K562 (cell line): ENCODE data around the gene CIART. TPM values are rescaled to one million over a fixed set of nuclear protein-coding genes. Genes with fewer than 3 reads are reported as not detected.
A peak's percentile ranks its signal among the peaks of the same experiment; 100 is the strongest.

Source experiments
- ARID4B ChIP-seq: sonication (generic); formaldehyde crosslinking; IDR thresholded peaks from 2 replicates; pipeline ENCODE4 v1.8.0; 2022; ENCODE audit warnings: mild to moderate bottlenecking, missing genetic modification reagents
- ATF6 ChIP-seq: sonication (generic); formaldehyde crosslinking; IDR thresholded peaks from 2 replicates; pipeline ENCODE4 v1.4.0; 2020; ENCODE audit warnings: mild to moderate bottlenecking, missing genetic modification reagents
- BHLHE40 ChIP-seq: IDR thresholded peaks from 2 replicates; pipeline ENCODE4 v1.6.1; 2011; ENCODE audit warnings: low read length, improper control_type of control experiment
- BRCA1 ChIP-seq, 2 experiments: fragments of 450-650 bp in 1 of 2; sonication (generic) in 1 of 2; formaldehyde crosslinking in 1 of 2; IDR thresholded peaks; 2 replicates each; pipeline versions ENCODE4 v1.5.0 to v1.6.1; 2017 to 2020; ENCODE audit warnings: mild to moderate bottlenecking in 1 of 2, missing genetic modification reagents in 1 of 2
- CREM ChIP-seq: IDR thresholded peaks from 2 replicates; pipeline ENCODE4 v1.6.1; 2014; ENCODE audit warnings: antibody characterized with exemption, low read depth
- E2F6 ChIP-seq, 2 experiments: IDR thresholded peaks; 2 replicates each; pipeline ENCODE4 v1.6.1; 2011; ENCODE audit warnings: borderline replicate concordance in 1 of 2, control low read depth in 1 of 2, low read depth in 1 of 2, low read length in 1 of 2, mild to moderate bottlenecking in 1 of 2, mixed read lengths in 1 of 2, moderate library complexity in 1 of 2; ENCODE audit not compliant: insufficient read depth in 1 of 2, insufficient read length in 1 of 2, poor library complexity in 1 of 2, severe bottlenecking in 1 of 2; ENCODE audit errors: extremely low read depth in 1 of 2
- ETS2 ChIP-seq: IDR thresholded peaks from 2 replicates; pipeline ENCODE4 v1.6.1; 2016; ENCODE audit warnings: borderline replicate concordance, missing genetic modification characterization, mild to moderate bottlenecking, moderate library complexity, missing compliant biosample characterization; ENCODE audit not compliant: poor library complexity, severe bottlenecking
- FOXK1 ChIP-seq: sonication (generic); formaldehyde crosslinking; IDR thresholded peaks from 2 replicates; pipeline ENCODE4 v1.8.0; 2022; ENCODE audit warnings: missing genetic modification reagents, mild to moderate bottlenecking, borderline replicate concordance
- L3MBTL2 ChIP-seq: fragments of 450-650 bp; IDR thresholded peaks from 2 replicates; pipeline ENCODE4 v1.6.1; 2016; ENCODE audit warnings: mild to moderate bottlenecking, moderate library complexity
- SAP30 ChIP-seq: fragments of 200-600 bp; sonication (generic); IDR thresholded peaks from 2 replicates; pipeline ENCODE4 v1.6.1; 2012; ENCODE audit warnings: borderline replicate concordance, low read depth, mild to moderate bottlenecking, moderate library complexity, low read length, control low read depth, inconsistent platforms; ENCODE audit not compliant: insufficient read depth, poor library complexity, severe bottlenecking
- SIN3A ChIP-seq, 2 experiments: fragments of 150-350 bp in 1 of 2; IDR thresholded peaks; 2 replicates each; pipeline ENCODE4 v1.6.1; 2011 to 2016; ENCODE audit warnings: borderline replicate concordance in 2 of 2, low read depth in 2 of 2, low read length in 2 of 2, mild to moderate bottlenecking in 2 of 2, moderate library complexity in 2 of 2; ENCODE audit not compliant: control insufficient read depth in 1 of 2
- TCF15 ChIP-seq: fragments of 250-450 bp; sonication (Bioruptor Pico); IDR thresholded peaks from 2 replicates; pipeline ENCODE4 v1.8.0; 2022; ENCODE audit warnings: moderate library complexity, mild to moderate bottlenecking, inconsistent platforms
- ZNF224 ChIP-seq: sonication (generic); formaldehyde crosslinking; IDR thresholded peaks from 2 replicates; pipeline ENCODE4 v1.8.0; 2022; ENCODE audit warnings: mild to moderate bottlenecking, missing genetic modification reagents
- ZNF232 ChIP-seq: sonication (generic); formaldehyde crosslinking; IDR thresholded peaks from 2 replicates; pipeline ENCODE4 v1.8.0; 2022; ENCODE audit warnings: mild to moderate bottlenecking, missing genetic modification reagents
- polyA plus RNA-seq, 8 experiments: library from polyadenylated mRNA; depleted of rRNA in 4 of 8; stranded (reverse) in 5 of 8; unstranded in 3 of 8; fragments of >200 nt; fragmentation: Nextera tagmentation in 2 of 8; fragmentation: Illumina TruSeq in 1 of 8; extraction: Ambion mirVana in 2 of 8; extraction: Trizol in 1 of 8; gene quantifications; 2 replicates each; pipeline versions ENCODE4 v1.2.1 to v1.2.3, GENCODE V29; 2011 to 2014; ENCODE audit warnings: inconsistent platforms in 1 of 8, missing spikeins in 1 of 8
- total RNA-seq, 7 experiments: library from RNA; depleted of rRNA in 6 of 7; stranded (reverse); fragments of >200 nt in 6 of 7; fragmentation: Illumina TruSeq in 2 of 7; extraction: Trizol in 2 of 7; gene quantifications; 2 replicates each; pipeline versions ENCODE4 v1.2.1 to v1.2.3, GENCODE V29; 2011 to 2021; ENCODE audit warnings: low replicate concordance in 1 of 7

Gene CIART
- total and polyA plus RNA-seq, 9 of the 15 experiments (the other 6 are each of a cell fraction or from before 2014, with no cell fraction given): 0.07 to 0.35 (median 0.19) TPM; not detected in 2

- peak in 1 of 2 experiments; percentile 35; a peak in 1 of 4 replicates for TF ChIP-seq SIN3A (IDR thresholded peaks at IDR 0.05; ENCODE audit: borderline replicate concordance in 2 of 2, control insufficient read depth in 1 of 2, low read depth in 2 of 2, low read length in 2 of 2)
- TF ChIP-seq TCF15 (CRISPR knock-in tag): no peak
- TF ChIP-seq BRCA1 (IDR thresholded peaks at IDR 0.05): no peak
- no peak for TF ChIP-seq BRCA1 (CRISPR knock-in tag; IDR thresholded peaks at IDR 0.05)
- 0 out of 2 replicates have a peak, but pooled peaks have one; percentile 12 for TF ChIP-seq ATF6 (CRISPR knock-in tag)
- TF ChIP-seq ARID4B (CRISPR knock-in tag): 0 out of 2 replicates have a peak, but pooled peaks have one; percentile 2
- TF ChIP-seq ETS2 (tag): no peak
- 0 out of 2 replicates have a peak, but pooled peaks have one; percentile 14 for TF ChIP-seq CREM
- 0 out of 2 replicates have a peak, but pooled peaks have one; percentile 63 for TF ChIP-seq ZNF232
- TF ChIP-seq BHLHE40: peak; percentile 30; the same call in 1 of the 2 replicates
- TF ChIP-seq ZNF224 (CRISPR knock-in tag): 0 out of 2 replicates have a peak, but pooled peaks have one; percentile 54
- TF ChIP-seq E2F6 (IDR thresholded peaks at IDR 0.05; ENCODE audit: borderline replicate concordance in 1 of 2, extremely low read depth in 1 of 2, insufficient read depth in 1 of 2, insufficient read length in 1 of 2, low read depth in 1 of 2, low read length in 1 of 2, poor library complexity in 1 of 2, severe bottlenecking in 1 of 2): peak in 1 of 2 experiments; percentile 19
- peak; percentile 20 for TF ChIP-seq SAP30
- 0 out of 2 replicates have a peak, but pooled peaks have one; percentile 72 for TF ChIP-seq FOXK1 (CRISPR knock-in tag)
- peak; percentile 76; the same call in 1 of the 2 replicates for TF ChIP-seq L3MBTL2
These were observed 14.0 kb upstream of the CIART start (continued) for GRCh38 chr1:150268340-150268704.
